Immature natural killer cell (primary cell): ENCODE data around the gene DNAH2. TPM values are rescaled to one million over a fixed set of nuclear protein-coding genes. Genes with fewer than 3 reads are reported as not detected.
A peak's percentile ranks its signal among the peaks of the same experiment; 100 is the strongest.

ENCODE experiments used
- DNase-seq, 3 donors: peaks; one replicate each; pipeline ENCODE4 v3.0.0; 2022; ENCODE audit warnings: mixed read lengths in 1 of 3
- H3K27ac Mint-ChIP-seq, 6 donors: one replicate each; pipeline ENCODE4 v1.8.0; 2020; ENCODE audit warnings: mixed read lengths in 6 of 6, mild to moderate bottlenecking in 5 of 6, inconsistent platforms in 4 of 6, moderate library complexity in 3 of 6
- H3K27me3 Mint-ChIP-seq, 3 donors: one replicate each; pipeline ENCODE4 v1.8.0; 2020 to 2021; ENCODE audit warnings: low read depth in 3 of 3, mild to moderate bottlenecking in 3 of 3, mixed read lengths in 3 of 3, moderate library complexity in 3 of 3, inconsistent platforms in 1 of 3
- H3K36me3 Mint-ChIP-seq, 3 donors: one replicate each; pipeline ENCODE4 v1.8.0; 2020; ENCODE audit warnings: mixed read lengths in 3 of 3, inconsistent platforms in 2 of 3, mild to moderate bottlenecking in 2 of 3
- H3K4me1 Mint-ChIP-seq, 2 donors: one replicate each; pipeline ENCODE4 v1.8.0; 2020; ENCODE audit warnings: inconsistent platforms in 2 of 2, mild to moderate bottlenecking in 2 of 2, mixed read lengths in 2 of 2, moderate library complexity in 1 of 2
- H3K4me3 Mint-ChIP-seq, 5 donors: one replicate each; pipeline ENCODE4 v1.8.0; 2020; ENCODE audit warnings: mild to moderate bottlenecking in 5 of 5, mixed read lengths in 5 of 5, inconsistent platforms in 3 of 5, moderate library complexity in 3 of 5
- H3K9me3 Mint-ChIP-seq, 6 donors: one replicate each; pipeline ENCODE4 v1.8.0; 2020; ENCODE audit warnings: mild to moderate bottlenecking in 6 of 6, mixed read lengths in 6 of 6, inconsistent platforms in 4 of 6, moderate library complexity in 3 of 6
- polyA plus RNA-seq, 3 donors: library from polyadenylated mRNA; unstranded; fragments of 300-500 nt; fragmentation: Illumina TruSeq; gene quantifications; one replicate each; pipeline ENCODE4 v1.2.3, GENCODE V29; 2021

DNAH2 gene
- polyA plus RNA-seq, 3 donors from 2014 or later = 0.26 TPM; not detected in 2

DNA sequence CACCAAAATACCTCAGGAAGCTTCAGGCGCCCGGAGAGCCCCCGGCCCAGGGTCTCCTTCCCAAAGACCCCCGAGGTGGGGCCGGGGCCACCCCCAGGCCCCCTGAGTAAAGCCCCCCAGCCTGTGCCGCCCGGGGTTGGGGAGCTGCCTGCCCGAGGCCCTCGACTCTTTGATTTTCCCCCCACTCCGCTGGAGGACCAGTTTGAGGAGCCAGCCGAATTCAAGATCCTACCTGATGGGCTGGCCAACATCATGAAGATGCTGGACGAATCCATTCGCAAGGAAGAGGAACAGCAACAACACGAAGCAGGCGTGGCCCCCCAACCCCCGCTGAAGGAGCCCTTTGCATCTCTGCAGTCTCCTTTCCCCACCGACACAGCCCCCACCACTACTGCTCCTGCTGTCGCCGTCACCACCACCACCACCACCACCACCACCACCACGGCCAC, 130.6 kb downstream of the DNAH2 start:
- Mint-ChIP-seq H3K4me1 (peaks cover 28 to 41% of the 10 kb centered on the region in 2 donors), H3K27me3 (peaks cover 19 to 31% (median 30%) of the 10 kb centered on the region in 3 donors), H3K4me3 (no peak overlapping the region), H3K9me3 (peaks cover 0 to 1% (median 0%) of the 10 kb centered on the region in 6 donors), H3K27ac (no peak overlapping the region), H3K36me3 (no peaks in the 10 kb centered on the region)
- no peak for DNase-seq

DNA sequence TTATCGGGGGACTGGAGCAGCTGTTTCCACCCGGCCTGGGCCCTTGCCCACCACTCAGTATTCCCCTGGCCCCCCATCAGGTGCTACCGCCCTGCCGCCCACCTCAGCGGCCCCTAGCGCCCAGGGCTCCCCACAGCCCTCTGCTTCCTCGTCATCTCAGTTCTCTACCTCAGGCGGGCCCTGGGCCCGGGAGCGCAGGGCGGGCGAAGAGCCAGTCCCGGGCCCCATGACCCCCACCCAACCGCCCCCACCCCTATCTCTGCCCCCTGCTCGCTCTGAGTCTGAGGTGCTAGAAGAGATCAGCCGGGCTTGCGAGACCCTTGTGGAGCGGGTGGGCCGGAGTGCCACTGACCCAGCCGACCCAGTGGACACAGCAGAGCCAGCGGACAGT, 131.2 kb downstream of the DNAH2 start:
- Mint-ChIP-seq H3K36me3 (peaks cover 0 to under 1% (median 0%) of the 10 kb centered on the region in 3 donors), H3K9me3 (peaks cover 0 to 1% (median 0%) of the 10 kb centered on the region in 6 donors), H3K27ac (no peak overlapping the region), H3K4me1 (peaks cover 24 to 37% of the 10 kb centered on the region in 2 donors), H3K27me3 (peaks cover 13 to 26% (median 26%) of the 10 kb centered on the region in 3 donors), H3K4me3 (no peak overlapping the region)
- DNase-seq = no peak

DNA sequence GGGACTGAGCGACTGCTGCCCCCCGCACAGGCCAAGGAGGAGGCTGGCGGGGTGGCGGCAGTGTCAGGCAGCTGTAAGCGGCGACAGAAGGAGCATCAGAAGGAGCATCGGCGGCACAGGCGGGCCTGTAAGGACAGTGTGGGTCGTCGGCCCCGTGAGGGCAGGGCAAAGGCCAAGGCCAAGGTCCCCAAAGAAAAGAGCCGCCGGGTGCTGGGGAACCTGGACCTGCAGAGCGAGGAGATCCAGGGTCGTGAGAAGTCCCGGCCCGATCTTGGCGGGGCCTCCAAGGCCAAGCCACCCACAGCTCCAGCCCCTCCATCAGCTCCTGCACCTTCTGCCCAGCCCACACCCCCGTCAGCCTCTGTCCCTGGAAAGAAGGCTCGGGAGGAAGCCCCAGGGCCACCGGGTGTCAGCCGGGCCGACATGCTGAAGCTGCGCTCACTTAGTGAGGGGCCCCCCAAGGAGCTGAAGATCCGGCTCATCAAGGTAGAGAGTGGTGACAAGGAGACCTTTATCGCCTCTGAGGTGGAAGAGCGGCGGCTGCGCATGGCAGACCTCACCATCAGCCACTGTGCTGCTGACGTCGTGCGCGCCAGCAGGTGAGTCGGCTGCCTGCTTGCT, 131.7 kb downstream of the DNAH2 start:
- no peak for DNase-seq
- H3K27me3 Mint-ChIP-seq = peaks cover 10 to 23% (median 21%) of the 10 kb centered on the region in 3 donors
- peaks cover 0 to 4% (median 0%) of the 10 kb centered on the region in 3 donors for H3K36me3 Mint-ChIP-seq
- peaks cover 0 to 1% (median 0%) of the 10 kb centered on the region in 6 donors for H3K9me3 Mint-ChIP-seq
- no peak overlapping the region for H3K27ac Mint-ChIP-seq
- no peak overlapping the region for H3K4me3 Mint-ChIP-seq
- peaks cover 19 to 33% of the 10 kb centered on the region in 2 donors for H3K4me1 Mint-ChIP-seq

DNA sequence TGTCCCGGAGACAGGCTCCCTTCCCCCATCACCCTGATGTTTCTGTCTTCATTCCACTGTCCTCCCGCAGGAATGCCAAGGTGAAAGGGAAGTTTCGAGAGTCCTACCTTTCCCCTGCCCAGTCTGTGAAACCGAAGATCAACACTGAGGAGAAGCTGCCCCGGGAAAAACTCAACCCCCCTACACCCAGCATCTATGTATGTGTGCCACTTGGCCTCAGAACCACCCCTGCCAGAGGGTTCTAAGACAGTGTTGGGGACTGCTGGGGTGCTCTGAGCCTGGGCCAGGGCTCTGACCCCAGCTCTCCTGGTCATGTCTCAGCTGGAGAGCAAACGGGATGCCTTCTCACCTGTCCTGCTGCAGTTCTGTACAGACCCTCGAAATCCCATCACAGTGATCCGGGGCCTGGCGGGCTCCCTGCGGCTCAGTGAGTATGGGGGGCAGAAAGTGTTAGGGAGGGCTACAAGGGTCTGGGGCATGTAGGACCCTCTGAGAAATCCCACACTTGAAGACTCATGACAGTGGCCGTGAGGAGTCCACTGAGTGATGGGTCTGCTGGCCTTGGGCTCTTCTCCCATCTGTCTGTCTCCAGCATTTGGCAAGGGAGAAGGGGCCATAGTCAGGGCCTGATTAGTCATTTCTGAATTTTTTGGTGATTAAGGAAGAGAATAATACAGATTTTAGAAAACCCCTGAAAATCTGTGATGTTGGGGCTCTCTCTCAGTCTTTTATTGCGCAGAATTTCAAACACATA, 132.4 kb downstream of the DNAH2 start:
- Mint-ChIP-seq H3K4me3 (peak overlapping the region in 2 of 5 donors; percentile 34 to 35), H3K4me1 (peaks cover 18 to 31% of the 10 kb centered on the region in 2 donors)

DNA sequence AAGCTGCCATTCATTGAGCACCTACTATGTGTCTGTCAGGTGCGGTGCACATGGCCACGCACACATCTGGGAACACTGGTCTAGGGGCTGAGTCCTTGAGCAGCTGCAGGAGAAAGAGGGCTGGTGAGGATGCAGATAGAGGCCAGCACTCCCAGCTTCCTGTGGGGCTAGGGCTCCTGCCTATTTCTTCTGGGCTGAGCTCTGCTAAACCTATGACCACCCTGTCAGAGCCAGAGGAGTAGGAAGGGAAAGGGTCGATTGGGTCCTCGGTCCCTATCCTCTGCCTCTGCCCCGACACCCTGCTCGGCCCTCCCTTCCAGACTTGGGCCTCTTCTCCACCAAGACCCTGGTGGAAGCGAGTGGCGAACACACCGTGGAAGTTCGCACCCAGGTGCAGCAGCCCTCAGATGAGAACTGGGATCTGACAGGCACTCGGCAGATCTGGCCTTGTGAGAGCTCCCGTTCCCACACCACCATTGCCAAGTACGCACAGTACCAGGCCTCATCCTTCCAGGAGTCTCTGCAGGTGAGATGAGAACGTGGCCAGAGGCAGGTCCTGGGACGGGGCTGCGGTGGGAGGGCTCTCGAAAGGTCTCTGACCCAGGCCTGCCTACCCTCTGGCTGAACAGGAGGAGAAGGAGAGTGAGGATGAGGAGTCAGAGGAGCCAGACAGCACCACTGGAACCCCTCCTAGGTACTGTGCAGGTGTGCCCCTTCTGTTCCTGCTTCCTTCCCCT, 133.3 kb downstream of the DNAH2 start:
- Mint-ChIP-seq H3K27me3 (peaks cover 4 to 12% (median 12%) of the 10 kb centered on the region in 3 donors), H3K4me1 (peaks cover 14 to 23% of the 10 kb centered on the region in 2 donors), H3K4me3 (peak overlapping the region; percentile 61 to 76 (median 67)), H3K9me3 (peaks cover 0 to 1% (median 0%) of the 10 kb centered on the region in 6 donors), H3K27ac (peak overlapping the region in 5 of 6 donors; percentile 59 to 76 (median 70)), H3K36me3 (peaks cover 0 to 4% (median 0%) of the 10 kb centered on the region in 3 donors)
- no peak for DNase-seq

More for the DNA sequence above, 132.4 kb downstream of the DNAH2 start:
- Mint-ChIP-seq H3K9me3 (peaks cover 0 to 1% (median 0%) of the 10 kb centered on the region in 6 donors), H3K27ac (peak overlapping the region in 1 of 6 donors; percentile 30), H3K27me3 (peaks cover 4 to 16% (median 14%) of the 10 kb centered on the region in 3 donors), H3K36me3 (peaks cover 0 to 4% (median 0%) of the 10 kb centered on the region in 3 donors)
- DNase-seq = no peak

DNA sequence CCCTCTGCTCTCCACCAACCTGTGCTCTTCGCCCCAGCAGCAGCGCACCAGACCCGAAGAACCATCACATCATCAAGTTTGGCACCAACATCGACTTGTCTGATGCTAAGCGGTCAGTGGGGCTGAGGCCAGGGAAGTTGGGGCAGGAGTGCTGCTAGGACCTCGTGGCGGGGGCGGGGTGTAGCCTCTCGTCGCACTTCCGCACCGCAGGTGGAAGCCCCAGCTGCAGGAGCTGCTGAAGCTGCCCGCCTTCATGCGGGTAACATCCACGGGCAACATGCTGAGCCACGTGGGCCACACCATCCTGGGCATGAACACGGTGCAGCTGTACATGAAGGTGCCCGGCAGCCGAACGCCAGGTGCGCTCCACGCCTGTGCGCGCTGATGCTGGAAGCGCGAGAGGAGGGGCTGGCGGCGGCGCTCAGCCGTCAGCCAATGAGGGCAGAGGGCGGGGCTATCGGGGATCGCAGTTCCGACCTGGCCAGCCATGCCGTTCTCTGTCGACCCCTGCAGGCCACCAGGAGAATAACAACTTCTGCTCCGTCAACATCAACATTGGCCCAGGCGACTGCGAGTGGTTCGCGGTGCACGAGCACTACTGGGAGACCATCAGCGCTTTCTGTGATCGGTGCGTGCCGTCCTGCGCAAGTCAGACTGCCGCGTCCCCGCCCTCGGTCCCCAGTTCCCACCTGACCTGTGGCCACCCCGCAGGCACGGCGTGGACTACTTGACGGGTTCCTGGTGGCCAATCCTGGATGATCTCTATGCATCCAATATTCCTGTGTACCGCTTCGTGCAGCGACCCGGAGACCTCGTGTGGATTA, 134.1 kb downstream of the DNAH2 start:
- peak; percentile 91 to 94 (median 94) for DNase-seq
- Mint-ChIP-seq H3K4me1 (peaks cover 13 to 22% of the 10 kb centered on the region in 2 donors), H3K36me3 (peaks cover 0 to 4% (median 0%) of the 10 kb centered on the region in 3 donors), H3K9me3 (peaks cover 0 to 1% (median 0%) of the 10 kb centered on the region in 6 donors), H3K27me3 (peaks cover 4 to 12% (median 11%) of the 10 kb centered on the region in 3 donors), H3K27ac (peak overlapping the region; percentile 59 to 76 (median 67)), H3K4me3 (peak overlapping the region; percentile 61 to 76 (median 67))

DNA sequence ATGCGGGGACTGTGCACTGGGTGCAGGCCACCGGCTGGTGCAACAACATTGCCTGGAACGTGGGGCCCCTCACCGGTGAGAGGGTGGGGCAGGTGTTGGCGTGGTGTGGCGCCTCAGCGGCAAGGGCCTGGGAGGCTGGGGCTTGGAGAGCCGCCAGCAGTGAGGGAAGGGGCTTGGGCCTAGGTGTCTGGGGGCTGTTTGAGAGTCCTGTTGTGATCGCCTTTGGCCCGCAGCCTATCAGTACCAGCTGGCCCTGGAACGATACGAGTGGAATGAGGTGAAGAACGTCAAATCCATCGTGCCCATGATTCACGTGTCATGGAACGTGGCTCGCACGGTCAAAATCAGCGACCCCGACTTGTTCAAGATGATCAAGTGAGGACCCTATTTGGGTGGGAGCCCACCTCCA, 134.7 kb downstream of the DNAH2 start:
- H3K4me3 Mint-ChIP-seq = peak overlapping the region in 2 of 5 donors; percentile 61 to 72
- peaks cover 0 to 1% (median 0%) of the 10 kb centered on the region in 6 donors for H3K9me3 Mint-ChIP-seq
- H3K36me3 Mint-ChIP-seq = peaks cover 0 to 4% (median 0%) of the 10 kb centered on the region in 3 donors
- peaks cover 13 to 22% of the 10 kb centered on the region in 2 donors for H3K4me1 Mint-ChIP-seq
- H3K27ac Mint-ChIP-seq = peak overlapping the region in 5 of 6 donors; percentile 59 to 76 (median 70)
- no peak for DNase-seq
- H3K27me3 Mint-ChIP-seq = peaks cover 4 to 12% (median 11%) of the 10 kb centered on the region in 3 donors

DNA sequence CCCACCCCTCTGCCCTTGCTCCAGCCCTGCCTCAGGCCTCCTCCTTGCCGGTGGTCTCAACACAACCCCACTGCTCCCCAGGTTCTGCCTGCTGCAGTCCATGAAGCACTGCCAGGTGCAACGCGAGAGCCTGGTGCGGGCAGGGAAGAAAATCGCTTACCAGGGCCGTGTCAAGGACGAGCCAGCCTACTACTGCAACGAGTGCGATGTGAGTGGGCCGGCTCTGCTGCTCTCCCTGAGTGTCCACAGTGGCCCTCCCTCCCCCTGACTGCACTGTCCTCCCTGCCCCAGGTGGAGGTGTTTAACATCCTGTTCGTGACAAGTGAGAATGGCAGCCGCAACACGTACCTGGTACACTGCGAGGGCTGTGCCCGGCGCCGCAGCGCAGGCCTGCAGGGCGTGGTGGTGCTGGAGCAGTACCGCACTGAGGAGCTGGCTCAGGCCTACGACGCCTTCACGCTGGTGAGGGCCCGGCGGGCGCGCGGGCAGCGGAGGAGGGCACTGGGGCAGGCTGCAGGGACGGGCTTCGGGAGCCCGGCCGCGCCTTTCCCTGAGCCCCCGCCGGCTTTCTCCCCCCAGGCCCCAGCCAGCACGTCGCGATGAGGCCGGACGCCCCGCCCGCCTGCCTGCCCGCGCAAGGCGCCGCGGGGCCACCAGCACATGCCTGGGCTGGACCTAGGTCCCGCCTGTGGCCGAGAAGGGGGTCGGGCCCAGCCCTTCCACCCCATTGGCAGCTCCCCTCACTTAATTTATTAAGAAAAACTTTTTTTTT, 135.6 kb downstream of the DNAH2 start:
- DNase-seq = no peak
- Mint-ChIP-seq H3K9me3 (peaks cover 0 to 1% (median 0%) of the 10 kb centered on the region in 6 donors), H3K27me3 (peaks cover 4 to 12% (median 11%) of the 10 kb centered on the region in 3 donors), H3K4me3 (no peak overlapping the region), H3K27ac (no peak overlapping the region), H3K36me3 (peaks cover 0 to 4% (median 0%) of the 10 kb centered on the region in 3 donors), H3K4me1 (peaks cover 13 to 22% of the 10 kb centered on the region in 2 donors)

DNA sequence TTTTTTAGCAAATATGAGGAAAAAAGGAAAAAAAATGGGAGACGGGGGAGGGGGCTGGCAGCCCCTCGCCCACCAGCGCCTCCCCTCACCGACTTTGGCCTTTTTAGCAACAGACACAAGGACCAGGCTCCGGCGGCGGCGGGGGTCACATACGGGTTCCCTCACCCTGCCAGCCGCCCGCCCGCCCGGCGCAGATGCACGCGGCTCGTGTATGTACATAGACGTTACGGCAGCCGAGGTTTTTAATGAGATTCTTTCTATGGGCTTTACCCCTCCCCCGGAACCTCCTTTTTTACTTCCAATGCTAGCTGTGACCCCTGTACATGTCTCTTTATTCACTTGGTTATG, 136.1 kb downstream of the DNAH2 start:
- peak overlapping the region in 1 of 5 donors; percentile 14 for H3K4me3 Mint-ChIP-seq
- DNase-seq = no peak
- H3K9me3 Mint-ChIP-seq = peaks cover 0 to 1% (median 0%) of the 10 kb centered on the region in 6 donors
- H3K27me3 Mint-ChIP-seq = peaks cover 4 to 12% (median 11%) of the 10 kb centered on the region in 3 donors
- H3K36me3 Mint-ChIP-seq = peaks cover 0 to 4% (median 0%) of the 10 kb centered on the region in 3 donors
- H3K27ac Mint-ChIP-seq = peak overlapping the region in 2 of 6 donors; percentile 42 to 43
- H3K4me1 Mint-ChIP-seq = peaks cover 13 to 19% of the 10 kb centered on the region in 2 donors

DNA sequence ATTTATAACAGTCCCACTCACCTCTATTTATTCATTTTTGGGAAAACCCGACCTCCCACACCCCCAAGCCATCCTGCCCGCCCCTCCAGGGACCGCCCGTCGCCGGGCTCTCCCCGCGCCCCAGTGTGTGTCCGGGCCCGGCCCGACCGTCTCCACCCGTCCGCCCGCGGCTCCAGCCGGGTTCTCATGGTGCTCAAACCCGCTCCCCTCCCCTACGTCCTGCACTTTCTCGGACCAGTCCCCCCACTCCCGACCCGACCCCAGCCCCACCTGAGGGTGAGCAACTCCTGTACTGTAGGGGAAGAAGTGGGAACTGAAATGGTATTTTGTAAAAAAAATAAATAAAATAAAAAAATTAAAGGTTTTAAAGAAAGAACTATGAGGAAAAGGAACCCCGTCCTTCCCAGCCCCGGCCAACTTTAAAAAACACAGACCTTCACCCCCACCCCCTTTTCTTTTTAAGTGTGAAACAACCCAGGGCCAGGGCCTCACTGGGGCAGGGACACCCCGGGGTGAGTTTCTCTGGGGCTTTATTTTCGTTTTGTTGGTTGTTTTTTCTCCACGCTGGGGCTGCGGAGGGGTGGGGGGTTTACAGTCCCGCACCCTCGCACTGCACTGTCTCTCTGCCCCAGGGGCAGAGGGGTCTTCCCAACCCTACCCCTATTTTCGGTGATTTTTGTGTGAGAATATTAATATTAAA, 136.7 kb downstream of the DNAH2 start:
- peaks cover 4 to 16% (median 12%) of the 10 kb centered on the region in 3 donors for H3K27me3 Mint-ChIP-seq
- H3K4me3 Mint-ChIP-seq = peak overlapping the region in 1 of 5 donors; percentile 14
- H3K9me3 Mint-ChIP-seq = peaks cover 0 to 1% (median 0%) of the 10 kb centered on the region in 6 donors
- no peak for DNase-seq
- H3K36me3 Mint-ChIP-seq = peaks cover 0 to 4% (median 0%) of the 10 kb centered on the region in 3 donors
- peak overlapping the region in 2 of 6 donors; percentile 42 to 43 for H3K27ac Mint-ChIP-seq
- H3K4me1 Mint-ChIP-seq = peaks cover 13 to 19% of the 10 kb centered on the region in 2 donors

DNA sequence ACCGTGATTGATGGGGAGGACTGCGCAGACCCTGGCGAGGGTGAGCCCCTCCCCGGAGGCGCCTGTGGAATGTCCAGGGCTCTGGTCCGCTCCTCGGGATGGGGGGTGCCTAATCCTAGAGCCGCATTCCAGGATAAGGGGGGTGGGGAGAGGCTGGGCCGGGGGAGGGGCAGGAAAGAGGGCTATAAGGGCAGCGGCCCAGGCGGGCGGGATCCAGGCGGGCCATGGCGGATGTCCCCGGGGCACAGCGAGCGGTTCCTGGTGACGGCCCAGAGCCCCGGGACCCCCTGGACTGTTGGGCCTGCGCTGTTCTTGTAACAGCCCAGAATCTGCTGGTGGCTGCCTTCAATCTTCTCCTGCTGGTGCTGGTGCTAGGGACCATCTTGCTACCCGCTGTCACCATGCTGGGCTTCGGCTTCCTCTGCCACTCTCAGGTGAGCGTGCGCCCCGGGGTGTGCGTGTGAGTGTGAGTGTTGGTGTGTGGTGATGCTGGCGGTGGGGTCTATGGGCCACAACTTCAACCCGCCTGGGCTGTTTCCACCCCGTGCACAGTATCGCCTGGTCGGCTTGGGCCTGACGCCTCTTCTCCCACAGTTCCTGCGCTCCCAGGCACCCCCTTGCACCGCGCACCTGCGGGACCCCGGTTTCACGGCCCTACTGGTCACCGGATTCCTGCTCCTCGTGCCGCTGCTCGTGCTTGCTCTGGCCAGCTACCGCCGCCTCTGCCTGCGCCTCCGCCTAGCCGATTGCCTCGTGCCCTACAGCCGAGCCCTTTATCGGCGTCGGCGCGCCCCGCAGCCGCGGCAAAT, 137.5 kb downstream of the DNAH2 start, which contains the start of gene TMEM88:
TMEM88 (plus strand) TSS at position 216 of the 809 bp plus-strand sequence; CDS start at position 225, 9 bp downstream.
- peak within 1 kb of the TSS in 2 of 6 donors; percentile 42 to 43 for H3K27ac Mint-ChIP-seq
- DNase-seq = no peak
- H3K4me3 Mint-ChIP-seq = peak within 1 kb of the TSS in 2 of 5 donors; percentile 29 to 35
- peaks cover 0 to 4% (median 0%) of the 10 kb centered on the region in 3 donors for H3K36me3 Mint-ChIP-seq
- H3K9me3 Mint-ChIP-seq = peaks cover 0 to 1% (median 0%) of the 10 kb centered on the region in 6 donors
- H3K4me1 Mint-ChIP-seq = peaks cover 13 to 19% of the 10 kb centered on the region in 2 donors
- peaks cover 4 to 14% (median 11%) of the 10 kb centered on the region in 3 donors for H3K27me3 Mint-ChIP-seq
